Fibroblast of the aortic adventitia (primary cell): Measurements from ENCODE around the gene TCL1B. TPM values are rescaled to one million over a fixed set of nuclear protein-coding genes. Genes with fewer than 3 reads are reported as not detected.
A peak's percentile ranks its signal among the peaks of the same experiment; 100 is the strongest.
"Not testable (repeated sequence)": the region's sequence is repeated elsewhere in the genome, so short reads cannot be mapped to it uniquely, and the experiment has no call there.

Experiments
- DNase-seq: peaks from one replicate; pipeline ENCODE4 v3.0.0-alpha.2; 2010; ENCODE audit warnings: low read depth
- H3K4me3 ChIP-seq: 2 replicates; pipeline ENCODE4 v1.5.1; 2011; ENCODE audit warnings: low read depth, mild to moderate bottlenecking, control low read depth, low read length, moderate library complexity
- total RNA-seq: library from RNA; depleted of rRNA; stranded (reverse); fragments of >200 nt; gene quantifications from 2 replicates; pipeline ENCODE4 v1.2.3, GENCODE V29; 2012; ENCODE audit warnings: low replicate concordance
- TF ChIP-seq, protein P1 (sequence below): IDR thresholded peaks from 2 replicates; pipeline ENCODE4 v1.5.1; 2011; ENCODE audit warnings: mild to moderate bottlenecking, low read length, control low read depth, inconsistent platforms; ENCODE audit not compliant: insufficient read depth

Gene TCL1B
- total RNA-seq, 1 donor: not detected

DNA sequence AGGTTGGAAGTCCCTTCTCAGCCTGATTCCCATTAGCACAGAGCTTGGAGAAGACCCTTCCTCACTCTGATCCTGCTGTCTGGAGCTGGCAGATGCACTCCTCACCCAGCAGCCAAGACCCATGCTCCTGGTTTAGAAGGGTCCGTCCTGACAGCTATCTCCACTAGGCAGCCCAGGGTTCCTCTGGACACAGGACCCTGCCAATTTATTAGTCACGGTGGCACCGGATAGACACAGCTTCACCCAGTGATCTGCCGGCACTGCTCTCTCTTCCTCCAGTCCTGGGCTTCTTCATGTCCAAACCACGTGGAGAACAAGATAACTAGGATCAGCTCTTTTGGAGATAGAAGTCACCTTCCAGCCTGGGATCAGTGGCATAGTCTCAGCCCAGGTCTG lies 26.2 kb upstream of the TCL1B start:
- no peak for DNase-seq
- TF ChIP-seq, protein P1, sequence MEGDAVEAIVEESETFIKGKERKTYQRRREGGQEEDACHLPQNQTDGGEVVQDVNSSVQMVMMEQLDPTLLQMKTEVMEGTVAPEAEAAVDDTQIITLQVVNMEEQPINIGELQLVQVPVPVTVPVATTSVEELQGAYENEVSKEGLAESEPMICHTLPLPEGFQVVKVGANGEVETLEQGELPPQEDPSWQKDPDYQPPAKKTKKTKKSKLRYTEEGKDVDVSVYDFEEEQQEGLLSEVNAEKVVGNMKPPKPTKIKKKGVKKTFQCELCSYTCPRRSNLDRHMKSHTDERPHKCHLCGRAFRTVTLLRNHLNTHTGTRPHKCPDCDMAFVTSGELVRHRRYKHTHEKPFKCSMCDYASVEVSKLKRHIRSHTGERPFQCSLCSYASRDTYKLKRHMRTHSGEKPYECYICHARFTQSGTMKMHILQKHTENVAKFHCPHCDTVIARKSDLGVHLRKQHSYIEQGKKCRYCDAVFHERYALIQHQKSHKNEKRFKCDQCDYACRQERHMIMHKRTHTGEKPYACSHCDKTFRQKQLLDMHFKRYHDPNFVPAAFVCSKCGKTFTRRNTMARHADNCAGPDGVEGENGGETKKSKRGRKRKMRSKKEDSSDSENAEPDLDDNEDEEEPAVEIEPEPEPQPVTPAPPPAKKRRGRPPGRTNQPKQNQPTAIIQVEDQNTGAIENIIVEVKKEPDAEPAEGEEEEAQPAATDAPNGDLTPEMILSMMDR: no peak
- H3K4me3 ChIP-seq: no peak overlapping the region

DNA sequence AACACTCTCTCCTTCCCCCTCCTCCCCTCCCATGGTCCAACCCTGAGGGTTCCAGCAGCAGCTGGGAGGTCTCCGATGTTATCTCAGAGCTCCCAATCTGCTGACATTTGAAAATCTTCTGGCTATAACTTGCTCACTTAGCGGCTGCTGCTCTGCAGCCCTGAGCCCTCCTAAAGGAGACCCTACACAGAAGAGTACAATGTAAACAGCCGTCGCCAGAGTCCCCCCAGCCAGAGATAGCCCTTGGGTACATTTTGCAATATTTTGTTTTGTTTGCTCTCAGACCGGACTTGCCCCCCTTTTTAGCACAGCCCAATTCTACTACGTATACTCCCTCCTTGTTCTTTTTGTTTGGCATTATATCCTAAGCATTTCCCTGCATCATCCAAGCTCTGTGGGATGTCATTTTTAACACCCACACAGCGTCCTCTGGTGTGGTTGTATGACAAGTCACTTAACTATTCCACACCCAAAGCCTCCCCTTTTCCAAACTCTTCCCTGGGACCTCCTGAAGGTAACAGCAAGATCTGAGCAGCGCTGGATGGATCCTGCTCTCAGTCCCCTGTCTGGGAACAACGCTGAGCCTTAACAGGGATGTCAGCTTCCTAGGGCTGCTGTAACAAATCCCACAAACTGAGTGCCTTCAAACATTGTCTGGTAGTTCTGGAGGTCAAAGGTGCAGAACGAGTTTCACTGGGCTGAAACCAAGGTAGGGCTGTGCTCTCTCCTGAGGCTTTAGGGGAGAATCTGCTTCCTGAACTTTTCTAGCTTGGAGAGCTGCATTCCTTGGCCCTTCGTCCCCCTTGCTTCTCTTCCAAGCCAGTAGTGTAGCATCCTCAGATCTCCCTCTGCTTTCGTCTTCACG lies 25.3 kb upstream of the TCL1B start:
- no peak overlapping the region for H3K4me3 ChIP-seq
- TF ChIP-seq, protein P1: no peak
- DNase-seq: no peak

DNA sequence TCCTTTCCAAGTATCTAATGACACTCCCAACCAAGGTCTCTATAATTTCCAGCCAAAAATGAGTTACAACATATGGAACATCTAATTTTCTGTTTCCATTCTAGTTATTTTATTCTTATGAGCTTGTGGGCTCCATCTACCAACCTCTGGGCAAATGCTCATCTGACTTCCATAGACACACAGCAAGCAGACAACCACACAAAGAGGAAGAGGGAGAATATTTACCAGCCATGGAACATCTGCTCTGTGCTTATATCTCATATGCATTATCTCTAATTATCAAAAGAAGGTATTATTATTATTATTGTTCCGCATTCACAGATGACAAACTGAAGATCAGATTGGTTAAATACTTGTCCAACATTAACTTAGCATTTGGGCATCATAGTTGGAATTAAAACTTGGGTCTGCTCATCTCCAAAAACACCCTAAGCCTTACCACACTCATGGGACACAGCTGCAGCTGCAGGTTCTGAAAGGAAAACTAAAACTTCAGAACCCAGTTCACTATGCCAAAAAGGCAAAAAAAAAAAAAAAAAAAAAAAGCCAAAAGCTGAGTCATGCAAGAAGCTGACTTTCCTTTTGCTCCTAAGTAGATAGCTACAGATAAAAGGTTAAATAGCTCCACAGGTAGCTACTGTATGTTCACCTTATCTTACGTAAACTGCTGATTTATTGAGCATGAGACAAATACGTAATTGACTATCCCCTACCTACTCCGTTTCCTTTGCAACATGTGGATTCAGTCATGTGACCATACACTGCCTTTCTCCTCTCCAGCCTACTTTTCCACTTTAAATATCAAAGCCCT lies 23.6 kb upstream of the TCL1B start:
- TF ChIP-seq, protein P1: no peak
- peak; percentile 18 for DNase-seq
- H3K4me3 ChIP-seq: no peak overlapping the region

DNA sequence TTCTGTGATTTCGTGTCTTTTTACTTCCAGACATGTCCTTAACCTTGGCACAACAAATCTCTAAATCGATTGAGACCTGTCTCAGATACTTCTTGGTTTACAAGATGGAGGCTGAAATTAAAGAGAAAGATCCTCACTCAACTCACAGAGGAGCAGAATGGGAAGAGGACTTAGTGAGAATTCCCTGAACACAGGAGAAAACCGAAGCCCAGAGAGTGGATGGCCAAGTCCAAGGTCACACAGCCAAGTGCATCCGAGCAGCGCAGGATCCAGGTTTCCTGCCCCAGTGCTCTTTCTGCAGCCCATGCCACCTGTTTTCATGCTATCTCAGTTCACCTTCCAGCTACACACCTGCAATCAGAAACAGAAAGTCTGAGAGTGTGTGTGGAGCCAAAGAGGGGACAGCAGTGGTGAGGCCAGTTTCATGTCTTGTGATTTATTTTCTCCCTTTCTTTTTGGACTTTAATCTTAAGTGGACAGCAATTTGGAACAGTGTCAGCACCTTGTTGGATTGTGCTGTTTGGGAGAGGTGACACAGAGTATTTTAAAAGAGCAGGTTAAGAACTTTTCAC lies 22.9 kb upstream of the TCL1B start:
- DNase-seq: no peak
- no peak overlapping the region for H3K4me3 ChIP-seq
- TF ChIP-seq, protein P1: no peak

DNA sequence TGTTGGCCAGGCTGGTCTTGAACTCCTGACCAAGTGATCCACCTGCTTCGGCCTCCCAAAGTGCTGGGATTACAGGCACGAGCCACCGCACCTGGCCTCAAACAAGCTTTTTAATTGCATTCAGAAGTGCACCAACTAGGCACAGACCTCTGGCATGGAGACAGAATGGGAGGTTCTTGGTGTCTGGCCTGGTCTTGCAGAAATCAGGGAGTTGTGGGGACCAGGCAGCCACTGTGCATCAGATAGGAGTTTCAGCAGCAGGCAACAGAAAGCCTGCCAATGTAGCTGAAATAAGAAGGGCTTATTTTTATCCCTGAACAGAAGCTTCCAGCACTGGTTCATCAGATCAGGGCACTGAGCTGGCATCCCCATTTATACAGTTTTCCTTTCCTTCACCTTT lies 22.2 kb upstream of the TCL1B start:
- DNase-seq: no peak
- TF ChIP-seq, protein P1: no peak
- H3K4me3 ChIP-seq: no peak overlapping the region

DNA sequence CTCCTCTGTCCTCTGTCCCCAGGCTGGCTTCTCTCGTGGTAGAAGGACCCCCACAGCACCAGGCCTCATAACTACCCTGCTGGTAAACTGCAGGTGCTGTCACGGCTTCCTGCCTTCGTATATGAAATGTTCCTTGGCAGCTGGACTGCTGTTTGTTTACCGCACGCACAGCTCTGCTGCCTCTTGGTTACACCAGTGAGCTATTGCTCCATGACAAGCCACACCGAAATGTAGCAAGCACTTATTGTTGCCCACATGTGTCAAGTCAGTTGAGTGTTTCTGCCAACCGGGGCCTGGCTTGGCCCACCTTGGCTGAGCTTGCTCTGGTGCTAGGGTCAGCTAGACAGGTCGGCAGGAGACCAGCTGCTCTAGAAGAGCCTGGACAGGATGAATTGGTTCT lies 21.7 kb upstream of the TCL1B start:
- DNase-seq: no peak
- H3K4me3 ChIP-seq: no peak overlapping the region
- TF ChIP-seq, protein P1: no peak

DNA sequence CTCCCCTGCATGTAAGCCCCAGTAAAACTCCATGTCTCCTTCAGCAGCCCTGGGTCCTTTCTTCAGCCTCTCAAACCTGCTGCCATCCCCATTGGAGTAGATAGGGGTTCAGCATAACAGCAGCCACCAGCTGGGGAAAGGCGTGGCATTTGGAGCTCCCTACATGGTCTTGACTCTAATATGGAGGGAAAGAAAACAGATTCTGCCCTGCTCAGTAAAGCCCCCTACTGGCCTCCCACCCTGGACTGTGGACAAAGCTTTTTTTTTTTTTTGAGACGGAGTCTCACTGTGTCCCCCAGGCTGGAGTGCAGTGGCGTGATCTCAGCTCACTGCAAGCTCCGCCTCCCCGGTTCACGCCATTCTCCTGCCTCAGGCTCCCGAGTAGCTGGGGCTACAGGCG lies 20.7 kb upstream of the TCL1B start:
- H3K4me3 ChIP-seq, DNase-seq: not testable (repeated sequence)
